NCI-H345 treated with DMSO at 0.1 percent for 48 hours (cell line): ENCODE data around the gene THAP3.
"Not testable (repeated sequence)": the region's sequence is repeated elsewhere in the genome, so short reads cannot be mapped to it uniquely, and the experiment has no call there.

Source experiments
- DNase-seq: peaks from one replicate; lab custom pipeline; 2025; ENCODE audit not compliant: unreplicated experiment; lab: John Stamatoyannopoulos, UW

THAP3 gene

DNA sequence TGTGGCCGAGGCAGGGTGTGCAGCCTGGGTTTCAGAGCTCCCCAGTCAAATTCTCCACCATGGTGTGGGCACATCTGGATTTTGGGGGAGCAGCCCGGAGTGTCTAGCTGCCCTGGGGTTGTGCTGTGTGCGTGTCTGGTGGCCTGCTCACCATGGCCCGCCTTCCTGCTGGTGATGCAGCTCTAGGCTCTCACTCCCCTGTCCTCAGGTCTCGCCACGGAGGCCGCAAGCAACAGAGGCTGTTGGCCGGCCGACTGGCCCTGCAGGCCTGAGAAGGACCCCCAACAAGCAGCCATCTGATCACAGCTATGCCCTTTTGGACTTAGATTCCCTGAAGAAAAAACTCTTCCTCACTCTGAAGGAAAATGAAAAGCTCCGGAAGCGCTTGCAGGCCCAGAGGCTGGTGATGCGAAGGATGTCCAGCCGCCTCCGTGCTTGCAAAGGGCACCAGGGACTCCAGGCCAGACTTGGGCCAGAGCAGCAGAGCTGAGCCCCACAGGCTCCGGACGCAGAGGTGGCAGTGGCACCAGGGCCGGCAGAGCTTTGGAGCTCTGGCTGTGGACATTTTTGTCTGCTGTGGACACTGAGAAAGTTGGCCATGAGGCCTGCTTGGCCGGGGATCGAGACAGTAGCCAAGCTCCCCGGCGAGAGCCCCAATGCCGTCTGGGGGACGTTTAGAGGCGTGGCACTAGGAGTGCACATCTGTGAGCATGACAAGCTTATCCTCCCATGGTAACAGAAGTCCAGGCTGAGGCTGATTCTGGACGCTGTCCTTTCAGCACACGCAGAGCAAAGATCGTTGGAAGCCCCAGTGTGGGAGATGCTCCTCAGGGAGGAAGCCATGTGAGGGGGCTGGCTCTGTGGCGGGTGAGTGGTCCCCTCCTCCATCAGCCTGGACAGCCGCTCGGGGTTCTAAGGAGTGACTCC is 8.2 kb downstream of the THAP3 start:
- DNase-seq = no peak

DNA sequence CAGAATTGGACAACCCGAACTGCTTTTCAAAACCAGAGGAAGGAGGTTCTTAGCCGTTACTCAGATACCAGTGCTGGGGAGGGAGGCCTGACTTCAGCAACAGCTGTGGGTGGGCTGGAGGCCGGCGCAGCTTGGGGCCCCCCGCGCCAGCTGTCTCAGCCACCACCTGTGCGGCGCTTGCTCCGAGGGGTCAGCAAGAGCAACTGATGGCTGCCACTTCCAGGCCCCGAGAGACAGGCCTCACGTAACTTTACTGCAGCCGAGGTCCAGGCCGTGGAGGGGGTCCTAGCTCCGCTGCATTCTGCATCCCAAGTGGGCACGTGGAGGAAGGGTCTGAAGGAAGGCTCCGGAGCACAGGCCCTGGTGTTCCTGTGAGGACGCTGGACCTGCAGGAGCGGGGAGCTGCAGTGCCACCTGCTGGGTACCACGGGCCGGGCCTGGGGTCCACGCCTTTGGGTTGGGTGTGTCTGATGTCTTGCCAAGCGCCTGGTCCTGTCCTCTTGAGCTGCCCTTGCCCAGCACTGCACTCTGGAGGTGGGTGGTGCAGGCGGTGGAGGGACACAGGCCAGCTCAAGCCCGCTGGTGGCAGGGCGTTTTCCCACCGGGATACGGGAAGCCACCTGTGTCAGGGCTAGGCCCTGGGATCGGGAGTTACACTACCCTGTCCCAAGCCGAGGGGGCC is 9.8 kb downstream of the THAP3 start:
- DNase-seq = no peak

- DNase-seq = no peak
Measured at GRCh38 chr1:6635161-6635909, 10.7 kb downstream of the THAP3 start.

GRCh38 chr1:6635910-6636760 is 11.5 kb downstream of the THAP3 start:
- DNase-seq = no peak

GRCh38 chr1:6636778-6637177 is 12.1 kb downstream of the THAP3 start:
- DNase-seq = not testable (repeated sequence)

DNA sequence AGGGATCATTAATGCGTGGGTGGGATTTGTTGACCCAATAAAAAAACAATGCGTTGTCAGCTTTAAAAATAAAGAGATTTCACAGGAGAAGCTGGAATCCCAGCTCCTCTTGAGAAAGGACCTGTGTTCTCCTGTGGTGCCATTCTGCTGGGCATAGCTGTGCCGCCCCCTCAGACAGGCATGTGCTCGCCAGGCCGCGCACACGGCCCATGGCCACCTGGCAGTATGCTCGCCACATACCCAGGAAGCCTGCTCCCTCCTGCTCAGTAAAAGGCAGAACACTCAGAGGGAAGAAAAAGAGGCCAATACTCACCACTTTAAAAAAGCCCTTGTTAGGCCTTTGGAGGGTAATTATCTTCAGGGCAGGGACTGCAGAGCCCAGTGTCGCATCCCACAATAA is 13.1 kb downstream of the THAP3 start:
- no peak for DNase-seq

DNA sequence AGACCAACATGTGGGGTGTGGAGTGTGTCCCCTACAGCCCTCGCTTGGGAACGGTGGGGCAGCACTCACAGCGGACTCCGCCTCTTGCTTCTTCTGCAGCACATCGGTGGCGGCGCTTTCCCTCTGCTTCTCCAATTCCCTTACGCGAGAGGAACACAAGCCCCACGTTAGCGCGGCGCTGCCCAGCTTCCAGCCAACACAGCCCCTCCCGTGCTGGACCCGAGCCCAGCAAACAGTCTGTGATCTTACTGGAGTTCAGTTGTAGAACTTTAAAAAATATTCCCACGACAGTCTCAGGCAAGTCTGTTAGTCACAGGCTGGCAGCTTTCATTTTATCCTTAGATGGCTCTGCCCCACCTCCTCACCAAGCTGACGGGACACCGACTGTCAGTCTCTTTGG is 13.6 kb downstream of the THAP3 start:
- no peak for DNase-seq

DNA sequence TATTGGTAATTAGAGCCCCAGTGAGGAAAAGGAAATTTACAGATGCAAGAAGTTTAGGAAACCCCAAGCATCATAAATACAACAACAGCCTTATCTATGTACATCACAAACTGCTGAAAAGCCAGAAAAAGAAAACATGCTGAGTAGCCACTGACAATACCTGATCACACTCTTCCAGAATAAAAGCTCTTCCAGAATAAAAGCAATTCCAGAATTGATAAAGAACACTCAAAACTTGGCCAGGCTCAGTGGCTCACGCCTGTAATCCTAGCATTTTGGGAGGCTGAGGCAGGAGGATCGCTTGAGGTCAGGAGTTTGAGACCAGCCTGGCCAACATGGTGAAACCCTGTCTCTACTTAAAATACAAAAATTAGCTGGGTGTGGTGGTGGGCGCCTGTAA is 16.2 kb downstream of the THAP3 start:
- not testable (repeated sequence) for DNase-seq

- no peak for DNase-seq
Measured at GRCh38 chr1:6645018-6645417, 20.4 kb downstream of the THAP3 start.

- DNase-seq = no peak
Measured at GRCh38 chr1:6646499-6647148, 22.0 kb downstream of the THAP3 start.

GRCh38 chr1:6648556-6648955 is 23.9 kb downstream of the THAP3 start:
- DNase-seq = no peak

DNA sequence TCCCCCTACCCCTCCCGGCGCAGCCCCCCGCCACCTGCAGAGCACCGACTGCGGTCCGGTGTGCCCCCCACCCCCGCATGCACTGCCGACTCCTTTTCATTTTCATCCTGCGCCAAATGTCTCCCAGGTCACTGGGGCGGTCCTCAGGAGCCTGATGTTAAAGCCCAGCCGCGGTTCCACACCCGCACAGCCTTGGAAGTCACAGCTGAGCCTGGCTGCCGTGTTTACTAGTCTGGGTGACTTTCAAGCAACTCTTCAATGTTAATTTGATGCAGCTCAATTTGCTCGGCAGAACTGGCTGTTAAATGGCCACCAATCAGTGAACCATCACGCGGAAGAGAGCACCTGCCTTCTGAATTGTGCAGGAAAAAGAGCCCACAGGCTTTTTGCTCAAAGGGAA is 27.2 kb downstream of the THAP3 start:
- DNase-seq = no peak

DNA sequence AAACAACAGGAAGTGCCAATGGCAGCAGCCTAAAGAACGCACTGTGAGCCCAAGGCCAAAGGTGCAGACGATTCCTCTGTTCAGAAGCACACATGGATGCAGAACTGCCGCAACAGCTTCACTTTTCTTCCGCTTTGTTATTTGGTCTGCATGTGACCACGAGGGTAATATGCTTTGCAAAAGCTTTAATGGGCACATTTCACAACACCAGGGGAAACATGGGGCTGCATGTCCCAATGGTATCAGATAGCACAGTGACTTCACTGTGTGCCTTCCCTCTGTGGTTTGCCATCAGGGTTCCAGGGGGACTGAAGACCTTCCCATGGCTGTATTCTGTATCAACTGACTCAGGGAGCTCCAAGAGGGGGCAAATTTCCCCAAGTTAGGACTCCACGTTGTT is 28.3 kb downstream of the THAP3 start:
- no peak for DNase-seq

GRCh38 chr1:6653436-6654290 is 29.0 kb downstream of the THAP3 start:
- DNase-seq = no peak

DNA sequence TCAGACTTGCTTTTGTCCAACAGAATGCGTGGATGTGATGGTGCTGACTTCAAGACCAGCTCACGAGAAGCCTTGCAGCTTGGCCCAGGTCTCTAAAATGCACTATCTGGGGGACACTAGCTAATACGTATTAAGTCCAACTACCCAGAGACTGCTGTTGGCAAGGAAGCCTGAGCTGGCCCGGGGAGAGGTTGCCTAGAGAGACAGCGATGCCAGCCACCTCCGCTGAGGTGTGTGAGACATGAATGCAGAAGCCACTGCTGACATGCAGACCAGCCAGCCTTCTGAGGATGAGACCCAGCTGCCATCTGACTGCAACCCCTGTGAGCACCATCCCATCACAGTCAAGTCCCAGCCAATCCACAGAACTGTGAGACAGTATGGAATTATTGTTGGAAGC is 32.5 kb downstream of the THAP3 start:
- no peak for DNase-seq

DNA sequence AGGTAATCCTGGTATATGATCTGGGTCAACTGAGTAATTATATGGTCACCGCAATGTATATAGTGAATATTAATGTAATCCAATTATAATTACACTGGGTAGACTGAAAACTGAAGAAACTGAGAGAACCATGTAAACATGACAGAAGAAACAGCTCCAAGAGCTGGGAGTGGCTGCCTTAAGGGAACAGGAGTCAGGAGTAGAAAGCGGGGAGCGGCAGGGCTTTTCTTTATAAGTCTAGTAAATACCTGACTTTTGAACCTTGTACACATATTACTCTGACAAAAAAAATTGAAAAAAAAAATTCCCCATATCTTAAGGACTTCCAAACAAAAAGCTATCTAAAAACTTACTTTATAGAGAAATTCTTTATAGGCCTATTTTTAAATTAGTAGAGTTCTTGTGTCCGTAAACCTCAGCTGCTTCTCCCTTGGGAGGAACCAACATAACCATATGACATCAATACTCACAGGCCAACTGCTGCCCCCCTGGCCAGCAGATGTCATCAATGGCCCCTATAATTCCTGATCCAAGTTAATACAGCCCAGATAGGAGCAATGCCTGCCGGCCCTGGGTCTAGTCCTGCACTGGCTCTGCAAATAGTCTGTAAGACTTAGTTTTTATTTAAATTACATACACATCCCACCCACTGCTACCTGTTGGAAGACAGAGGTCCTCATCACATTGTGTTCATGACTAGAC is 33.8 kb downstream of the THAP3 start:
- no peak for DNase-seq

GRCh38 chr1:6660415-6661049 is 35.9 kb downstream of the THAP3 start:
- DNase-seq = no peak

DNA sequence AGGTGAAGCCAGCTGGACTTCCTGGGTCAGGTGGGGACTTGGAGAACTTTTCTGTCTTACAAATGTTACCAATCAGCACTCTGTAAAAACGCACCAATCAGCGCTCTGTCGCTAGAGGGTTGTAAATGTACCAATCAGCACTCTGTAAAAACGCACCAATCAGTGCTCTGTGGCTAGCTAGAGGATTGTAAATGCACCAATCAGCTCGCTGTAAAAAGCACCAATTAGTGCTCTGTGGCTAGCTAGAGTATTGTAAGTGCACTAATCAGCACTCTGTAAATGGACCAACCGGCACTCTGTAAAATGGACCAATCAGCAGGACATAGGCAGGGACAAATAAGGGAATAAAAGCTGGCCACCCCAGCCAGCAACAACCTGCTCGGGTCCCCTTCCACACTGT is 37.8 kb downstream of the THAP3 start:
- DNase-seq = not testable (repeated sequence)
